ENCODE results near the gene ZNF132. TPM values are rescaled to one million over a fixed set of nuclear protein-coding genes. Genes with fewer than 3 reads are reported as not detected.
A peak's percentile ranks its signal among the peaks of the same experiment; 100 is the strongest.
"Not testable (repeated sequence)": the region's sequence is repeated elsewhere in the genome, so short reads cannot be mapped to it uniquely, and the experiment has no call there.

The ZNF132 gene
- total RNA-seq, 4 donors from 2014 or later, result 4.1 to 8.6 (median 6.2) TPM

- Histone ChIP-seq H3K27me3 (no peaks in the 10 kb centered on the region), H3K9me3 (no peaks in the 10 kb centered on the region), H3K4me1 (peaks cover 0 to 35% (median 9%) of the 10 kb centered on the region in 3 donors), H3K4me3 (no peak overlapping the region), H3K36me3 (peaks cover 0 to 50% of the 10 kb centered on the region in 2 donors), H3K27ac (no peak overlapping the region)
- no CpG with 5 or more reads among the region's 39 CpGs for WGBS, 2 donors (ENCODE audit: low coverage in 1 of 2)
- TF ChIP-seq, protein P1, sequence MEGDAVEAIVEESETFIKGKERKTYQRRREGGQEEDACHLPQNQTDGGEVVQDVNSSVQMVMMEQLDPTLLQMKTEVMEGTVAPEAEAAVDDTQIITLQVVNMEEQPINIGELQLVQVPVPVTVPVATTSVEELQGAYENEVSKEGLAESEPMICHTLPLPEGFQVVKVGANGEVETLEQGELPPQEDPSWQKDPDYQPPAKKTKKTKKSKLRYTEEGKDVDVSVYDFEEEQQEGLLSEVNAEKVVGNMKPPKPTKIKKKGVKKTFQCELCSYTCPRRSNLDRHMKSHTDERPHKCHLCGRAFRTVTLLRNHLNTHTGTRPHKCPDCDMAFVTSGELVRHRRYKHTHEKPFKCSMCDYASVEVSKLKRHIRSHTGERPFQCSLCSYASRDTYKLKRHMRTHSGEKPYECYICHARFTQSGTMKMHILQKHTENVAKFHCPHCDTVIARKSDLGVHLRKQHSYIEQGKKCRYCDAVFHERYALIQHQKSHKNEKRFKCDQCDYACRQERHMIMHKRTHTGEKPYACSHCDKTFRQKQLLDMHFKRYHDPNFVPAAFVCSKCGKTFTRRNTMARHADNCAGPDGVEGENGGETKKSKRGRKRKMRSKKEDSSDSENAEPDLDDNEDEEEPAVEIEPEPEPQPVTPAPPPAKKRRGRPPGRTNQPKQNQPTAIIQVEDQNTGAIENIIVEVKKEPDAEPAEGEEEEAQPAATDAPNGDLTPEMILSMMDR (IDR thresholded peaks at IDR 0.05), result no peak
- TF ChIP-seq POLR2AphosphoS5 (IDR thresholded peaks at IDR 0.05) (no peak), POLR2A (IDR thresholded peaks at IDR 0.05) (no peak), EP300 (IDR thresholded peaks at IDR 0.05) (no peak)
- no peak for ATAC-seq
These were observed 31.8 kb upstream of the ZNF132 start for GRCh38 chr19:58471736-58472135.

GRCh38 chr19:58470837-58471543, 31.0 kb upstream of the ZNF132 start:
- Histone ChIP-seq H3K4me1 (peaks cover 0 to 36% (median 7%) of the 10 kb centered on the region in 3 donors), H3K36me3 (peaks cover 0 to 50% of the 10 kb centered on the region in 2 donors)
- H3K4me3 ChIP-seq, H3K27me3 ChIP-seq, H3K27ac ChIP-seq, H3K9me3 ChIP-seq, ATAC-seq: not testable (repeated sequence)
- 80% methylated on average over 2 of the region's 53 CpGs; no CpG with 5 or more reads in 1 of the 2 donors for WGBS, 2 donors (ENCODE audit: low coverage in 1 of 2)

- no peak overlapping the region for H3K27ac ChIP-seq
- H3K36me3 ChIP-seq, result peaks cover 0 to 50% of the 10 kb centered on the region in 2 donors
- TF ChIP-seq, protein P1 (IDR thresholded peaks at IDR 0.05), result no peak
- TF ChIP-seq POLR2AphosphoS5 (IDR thresholded peaks at IDR 0.05) (no peak), EP300 (IDR thresholded peaks at IDR 0.05) (no peak), POLR2A (IDR thresholded peaks at IDR 0.05) (no peak)
- H3K9me3 ChIP-seq, result no peaks in the 10 kb centered on the region
- H3K4me3 ChIP-seq, result no peak overlapping the region
- no peaks in the 10 kb centered on the region for H3K27me3 ChIP-seq
- no peak for ATAC-seq
- peaks cover 0 to 25% (median 3%) of the 10 kb centered on the region in 3 donors for H3K4me1 ChIP-seq
- WGBS, 2 donors (ENCODE audit: low coverage in 1 of 2), result 88% methylated on average over 4 of the region's 17 CpGs; no CpG with 5 or more reads in 1 of the 2 donors
These were observed 29.5 kb upstream of the ZNF132 start for GRCh38 chr19:58469241-58470013.

DNA sequence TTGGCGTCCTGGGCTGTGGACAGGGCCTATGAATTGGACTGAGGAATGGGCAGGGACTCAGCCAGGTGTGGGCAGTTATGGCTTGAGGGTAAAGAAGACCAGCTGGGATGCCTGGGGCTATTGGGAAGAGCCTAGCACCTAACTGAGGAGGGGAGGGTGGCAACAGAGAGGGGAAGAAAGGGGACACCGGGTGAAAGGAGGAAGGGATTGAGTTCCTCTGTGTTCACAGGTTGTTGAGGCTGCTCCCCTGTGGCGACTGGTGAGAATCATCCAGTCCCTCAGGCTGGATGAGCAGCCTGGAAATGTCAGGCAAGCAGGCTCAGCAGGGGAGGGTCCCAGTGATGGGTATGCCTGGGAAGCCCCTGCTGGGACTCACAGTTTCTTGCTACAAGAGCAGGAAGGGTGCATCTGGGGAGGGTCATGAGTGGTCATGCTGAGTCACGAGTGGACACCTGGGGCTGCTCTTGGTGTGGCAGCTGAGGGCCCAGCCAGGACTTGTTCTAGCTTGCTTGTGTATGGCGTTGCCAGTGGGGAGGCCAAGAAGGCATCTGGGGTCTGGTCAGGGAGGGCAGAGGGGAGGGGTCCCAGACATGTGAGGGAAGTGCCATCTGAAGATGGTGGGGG, 28.4 kb upstream of the ZNF132 start:
- 33 to 63% methylated on average over 3 of the region's 5 CpGs for WGBS, 2 donors (ENCODE audit: low coverage in 1 of 2)
- H3K9me3 ChIP-seq, result no peaks in the 10 kb centered on the region
- ATAC-seq, result no peak
- TF ChIP-seq, protein P1 (IDR thresholded peaks at IDR 0.05), result no peak
- TF ChIP-seq EP300 (IDR thresholded peaks at IDR 0.05) (no peak), POLR2AphosphoS5 (IDR thresholded peaks at IDR 0.05) (no peak), POLR2A (IDR thresholded peaks at IDR 0.05) (no peak)
- H3K4me1 ChIP-seq, result peaks cover 0 to 25% (median 3%) of the 10 kb centered on the region in 3 donors
- H3K27ac ChIP-seq, result no peak overlapping the region
- H3K27me3 ChIP-seq, result no peaks in the 10 kb centered on the region
- peaks cover 0 to 41% of the 10 kb centered on the region in 2 donors for H3K36me3 ChIP-seq
- H3K4me3 ChIP-seq, result peak overlapping the region in 1 of 2 donors; percentile 68

Data from gastroesophageal sphincter (tissue), 4 donors.